Measurements from ENCODE around the gene PRKAR1B. TPM values are rescaled to one million over a fixed set of nuclear protein-coding genes. Genes with fewer than 3 reads are reported as not detected.

PRKAR1B gene
- total RNA-seq, 1 donor from 2014 or later = 14.2 TPM

GRCh38 chr7:601036-601594 is 126.0 kb downstream of the PRKAR1B start:
- peaks cover 43% of the 10 kb centered on the region for H3K4me1 ChIP-seq
- no peaks in the 10 kb centered on the region for H3K9me3 ChIP-seq (replicated peaks)
- intact Hi-C loops (cut with micrococcal nuclease) = no loop called here
- TF ChIP-seq CTCF (IDR thresholded peaks at IDR 0.05; ENCODE audit: borderline replicate concordance) = no peak
- DNase-seq = no peak
- peak overlapping the region; percentile 85 for H3K27ac ChIP-seq (replicated peaks)
- H3K27me3 ChIP-seq (ENCODE audit: low read depth) = no peaks in the 10 kb centered on the region
- H3K4me3 ChIP-seq = peak overlapping the region; percentile 40
- H3K36me3 ChIP-seq = peaks cover 3% of the 10 kb centered on the region

- H3K4me1 ChIP-seq = peaks cover 43% of the 10 kb centered on the region
- no peak overlapping the region for H3K4me3 ChIP-seq
- peaks cover 4% of the 10 kb centered on the region for H3K36me3 ChIP-seq
- intact Hi-C loops (cut with micrococcal nuclease) = no loop called here
- DNase-seq = no peak
- H3K27me3 ChIP-seq (ENCODE audit: low read depth) = no peaks in the 10 kb centered on the region
- TF ChIP-seq CTCF (IDR thresholded peaks at IDR 0.05; ENCODE audit: borderline replicate concordance) = no peak
- peaks cover 4% of the 10 kb centered on the region for H3K9me3 ChIP-seq (replicated peaks)
- no peak overlapping the region for H3K27ac ChIP-seq (replicated peaks)
Measured at GRCh38 chr7:600149-601035, 126.7 kb downstream of the PRKAR1B start.

DNA sequence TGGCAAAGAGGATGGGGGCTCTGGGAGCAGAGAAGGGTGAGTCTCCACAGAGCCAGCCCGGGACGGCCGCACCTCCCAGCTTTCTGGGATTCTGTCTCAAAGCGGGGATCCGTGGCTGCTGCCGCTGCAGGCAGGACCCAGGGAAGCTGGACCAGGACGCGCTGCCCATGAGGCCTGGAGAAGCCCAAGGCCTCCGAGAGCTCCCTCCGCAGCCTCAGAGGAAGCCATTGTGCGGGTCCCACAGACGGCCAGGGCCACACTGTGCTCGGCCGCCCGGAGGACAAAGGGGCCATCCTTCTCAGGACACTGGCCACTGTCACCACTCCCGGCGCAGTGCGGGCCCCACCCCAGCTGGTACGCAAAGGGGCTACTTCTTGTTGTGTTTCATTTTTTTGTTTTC is 128.2 kb downstream of the PRKAR1B start:
- TF ChIP-seq CTCF (IDR thresholded peaks at IDR 0.05; ENCODE audit: borderline replicate concordance) = no peak
- Histone ChIP-seq H3K36me3 (peaks cover 4% of the 10 kb centered on the region), H3K4me1 (peaks cover 30% of the 10 kb centered on the region), H3K4me3 (no peak overlapping the region), H3K27ac (replicated peaks) (no peak overlapping the region), H3K9me3 (replicated peaks) (peaks cover 4% of the 10 kb centered on the region), H3K27me3 (ENCODE audit: low read depth) (no peaks in the 10 kb centered on the region)
- intact Hi-C loops (cut with micrococcal nuclease) = no loop called here
- no peak for DNase-seq

GRCh38 chr7:597348-598178 is 129.5 kb downstream of the PRKAR1B start:
- Histone ChIP-seq H3K27me3 (ENCODE audit: low read depth) (no peaks in the 10 kb centered on the region), H3K4me1 (peaks cover 31% of the 10 kb centered on the region), H3K9me3 (replicated peaks) (peaks cover 4% of the 10 kb centered on the region), H3K36me3 (peaks cover 4% of the 10 kb centered on the region), H3K4me3 (no peak overlapping the region), H3K27ac (replicated peaks) (no peak overlapping the region)
- DNase-seq = no peak
- TF ChIP-seq CTCF (IDR thresholded peaks at IDR 0.05; ENCODE audit: borderline replicate concordance) = no peak
- intact Hi-C loops (cut with micrococcal nuclease) = no loop called here

DNA sequence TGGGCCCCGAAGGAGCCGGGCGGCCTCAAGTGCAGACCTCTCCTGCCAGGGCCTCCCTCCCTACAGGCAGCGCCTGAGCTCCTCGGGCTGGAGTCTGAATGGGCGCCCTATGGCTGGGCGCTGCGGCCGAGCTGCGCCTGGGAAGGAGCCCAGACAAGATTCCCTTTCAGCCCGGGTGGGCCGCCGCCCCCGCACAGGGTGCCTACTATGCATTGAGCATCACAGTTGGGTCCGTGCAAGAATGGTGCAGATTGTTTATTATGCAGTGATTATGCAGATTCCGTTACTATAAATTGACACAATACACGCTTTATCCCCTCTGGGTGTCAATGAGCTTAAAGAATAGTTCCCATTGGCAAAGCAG is 130.3 kb downstream of the PRKAR1B start:
- Histone ChIP-seq H3K27me3 (ENCODE audit: low read depth) (no peaks in the 10 kb centered on the region), H3K36me3 (peaks cover 4% of the 10 kb centered on the region), H3K4me3 (no peak overlapping the region), H3K4me1 (peaks cover 23% of the 10 kb centered on the region), H3K9me3 (replicated peaks) (peaks cover 4% of the 10 kb centered on the region), H3K27ac (replicated peaks) (no peak overlapping the region)
- intact Hi-C loops (cut with micrococcal nuclease) = no loop called here
- TF ChIP-seq CTCF (IDR thresholded peaks at IDR 0.05; ENCODE audit: borderline replicate concordance) = no peak
- DNase-seq = no peak

All from left ventricle myocardium inferior (tissue), 1 donor.